ENCODE measurements around the gene ELL3.
A peak's percentile ranks its signal among the peaks of the same experiment; 100 is the strongest.

DNA sequence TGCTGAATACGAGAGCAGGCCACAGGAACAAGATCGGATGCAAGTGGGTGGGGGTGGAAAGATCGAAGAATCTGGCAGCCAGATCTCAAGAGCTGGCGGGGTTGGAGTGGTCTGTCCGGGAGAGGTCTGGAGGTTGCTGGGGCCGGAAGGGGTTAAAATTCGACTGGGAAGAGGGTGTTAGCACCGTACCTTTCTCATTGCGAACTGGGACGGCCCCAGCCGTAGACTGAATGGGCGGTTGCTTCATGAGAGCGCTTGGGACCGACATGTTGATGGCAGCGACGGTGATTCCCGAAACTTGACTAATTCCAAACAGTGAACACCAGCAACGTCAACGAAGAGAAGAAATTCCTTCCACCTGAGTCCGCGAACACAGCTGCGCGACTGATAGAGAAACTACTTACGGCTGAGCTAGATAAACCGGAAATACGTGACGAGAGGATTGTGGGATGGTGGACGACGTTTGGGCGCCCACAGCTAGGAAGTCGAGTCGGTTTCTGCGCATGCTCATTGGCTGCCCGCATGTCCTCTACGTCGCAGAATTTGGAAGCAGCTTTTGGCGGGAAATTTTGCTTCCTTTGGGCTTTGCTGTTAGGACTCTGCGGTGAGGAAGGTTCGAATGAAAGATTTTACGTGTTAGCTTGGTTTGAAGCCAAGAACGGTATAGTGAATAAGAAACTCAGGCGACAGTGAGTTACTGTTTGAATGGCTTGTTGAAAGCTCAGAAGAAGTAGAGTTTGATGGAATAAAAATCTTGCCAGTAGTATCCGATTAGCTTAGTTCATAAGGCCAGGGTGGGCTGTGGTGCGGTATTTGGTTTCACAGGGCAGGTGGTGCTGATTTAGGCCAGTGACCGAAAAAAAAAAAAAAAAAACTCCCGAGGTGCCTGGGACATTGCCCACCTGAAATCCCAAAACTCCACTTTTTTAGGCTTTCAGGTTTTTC, 47.8 kb upstream of the ELL3 start, which contains the start of gene MFAP1:
- no peak; the same call in 1 of the 2 replicates for TF ChIP-seq TEAD4 (IDR thresholded peaks at IDR 0.05)
- TF ChIP-seq, protein P1, sequence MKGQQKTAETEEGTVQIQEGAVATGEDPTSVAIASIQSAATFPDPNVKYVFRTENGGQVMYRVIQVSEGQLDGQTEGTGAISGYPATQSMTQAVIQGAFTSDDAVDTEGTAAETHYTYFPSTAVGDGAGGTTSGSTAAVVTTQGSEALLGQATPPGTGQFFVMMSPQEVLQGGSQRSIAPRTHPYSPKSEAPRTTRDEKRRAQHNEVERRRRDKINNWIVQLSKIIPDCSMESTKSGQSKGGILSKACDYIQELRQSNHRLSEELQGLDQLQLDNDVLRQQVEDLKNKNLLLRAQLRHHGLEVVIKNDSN (IDR thresholded peaks at IDR 0.05) = no peak
- TF ChIP-seq, protein P2, sequence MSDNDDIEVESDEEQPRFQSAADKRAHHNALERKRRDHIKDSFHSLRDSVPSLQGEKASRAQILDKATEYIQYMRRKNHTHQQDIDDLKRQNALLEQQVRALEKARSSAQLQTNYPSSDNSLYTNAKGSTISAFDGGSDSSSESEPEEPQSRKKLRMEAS (IDR thresholded peaks at IDR 0.05) = peak; percentile 100
- TF ChIP-seq, protein P3, sequence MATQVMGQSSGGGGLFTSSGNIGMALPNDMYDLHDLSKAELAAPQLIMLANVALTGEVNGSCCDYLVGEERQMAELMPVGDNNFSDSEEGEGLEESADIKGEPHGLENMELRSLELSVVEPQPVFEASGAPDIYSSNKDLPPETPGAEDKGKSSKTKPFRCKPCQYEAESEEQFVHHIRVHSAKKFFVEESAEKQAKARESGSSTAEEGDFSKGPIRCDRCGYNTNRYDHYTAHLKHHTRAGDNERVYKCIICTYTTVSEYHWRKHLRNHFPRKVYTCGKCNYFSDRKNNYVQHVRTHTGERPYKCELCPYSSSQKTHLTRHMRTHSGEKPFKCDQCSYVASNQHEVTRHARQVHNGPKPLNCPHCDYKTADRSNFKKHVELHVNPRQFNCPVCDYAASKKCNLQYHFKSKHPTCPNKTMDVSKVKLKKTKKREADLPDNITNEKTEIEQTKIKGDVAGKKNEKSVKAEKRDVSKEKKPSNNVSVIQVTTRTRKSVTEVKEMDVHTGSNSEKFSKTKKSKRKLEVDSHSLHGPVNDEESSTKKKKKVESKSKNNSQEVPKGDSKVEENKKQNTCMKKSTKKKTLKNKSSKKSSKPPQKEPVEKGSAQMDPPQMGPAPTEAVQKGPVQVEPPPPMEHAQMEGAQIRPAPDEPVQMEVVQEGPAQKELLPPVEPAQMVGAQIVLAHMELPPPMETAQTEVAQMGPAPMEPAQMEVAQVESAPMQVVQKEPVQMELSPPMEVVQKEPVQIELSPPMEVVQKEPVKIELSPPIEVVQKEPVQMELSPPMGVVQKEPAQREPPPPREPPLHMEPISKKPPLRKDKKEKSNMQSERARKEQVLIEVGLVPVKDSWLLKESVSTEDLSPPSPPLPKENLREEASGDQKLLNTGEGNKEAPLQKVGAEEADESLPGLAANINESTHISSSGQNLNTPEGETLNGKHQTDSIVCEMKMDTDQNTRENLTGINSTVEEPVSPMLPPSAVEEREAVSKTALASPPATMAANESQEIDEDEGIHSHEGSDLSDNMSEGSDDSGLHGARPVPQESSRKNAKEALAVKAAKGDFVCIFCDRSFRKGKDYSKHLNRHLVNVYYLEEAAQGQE (IDR thresholded peaks at IDR 0.05; ENCODE audit: low read depth) = no peak
- TF ChIP-seq YY1 (IDR thresholded peaks at IDR 0.05; ENCODE audit: low read depth) = peak; percentile 50; the same call in 1 of the 2 replicates
- no peak for TF ChIP-seq RAD21 (IDR thresholded peaks at IDR 0.05; ENCODE audit: low read depth)
- peak; percentile 73 for TF ChIP-seq TAF1 (IDR thresholded peaks at IDR 0.05; ENCODE audit: low read depth)
- no peak for TF ChIP-seq NFIC (IDR thresholded peaks at IDR 0.05)
- TF ChIP-seq EP300 (IDR thresholded peaks at IDR 0.05; ENCODE audit: borderline replicate concordance) = peak; percentile 31; the same call in 1 of the 2 replicates
- TF ChIP-seq EGR1 (IDR thresholded peaks at IDR 0.05) = no peak
